Measurements from ENCODE around the gene GALNT10. TPM values are rescaled to one million over a fixed set of nuclear protein-coding genes. Genes with fewer than 3 reads are reported as not detected.

Gene GALNT10
- polyA plus RNA-seq, 3 donors: 25.9 to 29.1 (median 27.5) TPM

DNA sequence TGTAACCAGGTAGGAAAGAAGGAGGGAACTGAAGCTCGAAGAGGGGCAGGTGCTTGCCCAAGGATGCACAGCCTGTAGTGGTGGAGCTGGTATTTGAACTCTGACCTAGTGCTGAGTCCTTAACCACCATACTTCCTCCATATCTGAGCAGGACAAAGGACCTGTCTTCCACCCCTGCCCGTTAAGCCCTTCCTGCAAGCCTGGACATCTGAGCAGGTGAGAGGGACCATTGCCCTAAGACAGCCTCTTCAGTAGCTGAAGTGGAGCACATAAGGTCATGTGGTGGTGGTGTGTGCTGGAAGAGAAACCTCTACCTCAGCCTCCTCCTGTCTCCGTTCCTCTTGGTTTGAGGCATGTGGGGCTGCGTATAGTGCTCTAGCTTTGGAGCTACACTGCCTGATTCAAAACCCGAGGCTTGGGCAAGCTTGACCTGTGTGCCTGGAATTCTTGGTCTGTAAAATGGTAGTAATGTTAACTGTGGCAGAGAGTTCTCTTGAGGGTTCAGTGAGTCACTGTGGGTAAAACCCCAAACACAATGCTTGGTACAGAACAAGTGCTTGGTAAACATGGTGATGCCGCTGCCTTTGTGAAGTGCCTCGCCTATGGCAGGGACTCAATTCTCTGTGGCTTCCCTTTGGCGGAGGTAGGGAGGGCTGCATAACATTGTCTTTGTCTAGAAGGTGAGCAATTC is 7.4 kb downstream of the GALNT10 start:
- DNase-seq (ENCODE audit: extremely low read depth in 1 of 11, low read depth in 9 of 11, low spot score in 4 of 11): no peak

DNA sequence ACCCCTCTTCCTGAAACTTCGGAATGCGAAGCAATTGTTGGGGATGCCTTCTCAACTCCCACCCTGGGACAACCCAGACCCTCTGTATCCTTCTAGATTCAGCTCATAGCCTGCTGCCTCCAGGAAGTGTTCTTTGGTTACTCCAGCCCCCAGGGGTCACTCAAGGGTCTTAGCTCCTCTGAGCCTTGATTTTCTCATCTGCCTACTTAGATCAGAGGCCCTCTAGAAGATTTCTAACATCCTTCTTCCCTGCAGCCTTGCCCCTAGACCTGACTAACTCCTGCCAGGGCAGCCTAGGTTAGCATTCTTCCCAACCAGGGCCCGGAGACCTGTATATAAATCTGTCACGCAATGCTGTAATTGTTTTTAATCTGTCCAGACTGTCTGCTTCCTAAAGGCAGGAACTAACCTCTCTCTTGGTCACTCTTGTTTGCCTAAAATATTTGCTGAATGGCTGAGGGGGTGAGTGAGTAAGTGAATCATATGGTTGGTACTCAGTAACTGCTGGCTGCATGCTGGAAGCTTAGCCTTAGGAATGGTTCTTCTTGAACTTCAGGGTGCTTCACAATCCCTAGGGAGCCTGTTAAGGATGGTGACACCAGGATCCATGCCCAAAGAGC is 8.2 kb downstream of the GALNT10 start:
- no peak for DNase-seq (ENCODE audit: extremely low read depth in 1 of 11, low read depth in 9 of 11, low spot score in 4 of 11)

DNA sequence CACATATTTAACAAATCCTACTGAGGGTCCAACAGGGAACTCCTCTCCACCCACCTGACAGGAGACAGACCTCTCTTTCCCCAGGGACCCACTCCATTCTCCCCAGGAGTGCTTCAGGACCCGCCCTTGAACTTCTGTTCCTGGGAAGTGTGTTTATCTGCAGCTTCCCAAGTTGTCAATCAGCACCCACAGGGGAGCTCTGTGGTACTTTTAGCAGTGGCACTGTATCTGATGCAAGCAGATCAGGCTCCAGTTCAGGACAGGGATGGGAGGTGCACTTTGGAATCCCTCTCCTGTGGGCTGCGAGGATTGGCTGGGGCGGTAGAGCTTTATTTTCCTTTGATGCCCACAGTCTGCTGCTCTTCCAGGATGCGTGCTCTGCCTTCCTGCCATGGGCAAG is 8.7 kb downstream of the GALNT10 start:
- DNase-seq (ENCODE audit: extremely low read depth in 1 of 11, low read depth in 9 of 11, low spot score in 4 of 11): no peak

DNA sequence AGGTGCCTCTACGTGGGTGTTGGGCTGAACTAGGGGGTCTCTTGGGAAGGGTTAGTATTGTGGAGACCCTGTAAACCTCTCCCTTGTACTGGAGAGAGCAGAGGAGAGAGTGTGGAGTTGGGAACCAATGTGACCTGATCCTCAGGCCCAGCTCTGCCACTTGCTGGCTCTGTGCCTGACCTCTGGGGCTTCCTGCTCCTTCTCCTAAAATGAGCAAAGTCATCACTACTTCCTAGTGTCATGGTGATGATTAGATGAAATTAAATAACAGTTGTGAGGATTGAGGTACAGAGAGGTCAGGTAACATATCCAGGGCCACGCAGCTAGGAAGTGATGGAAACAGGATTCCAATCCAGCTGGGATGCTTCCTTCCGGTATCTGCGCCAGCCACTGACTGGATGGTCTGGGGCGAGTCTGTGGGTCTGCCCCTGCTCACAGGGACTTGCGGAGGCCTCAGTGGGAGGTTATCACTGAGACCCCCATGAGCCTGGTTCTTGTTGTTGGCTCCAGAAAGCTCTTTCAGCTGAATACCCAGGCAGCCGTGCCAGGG is 9.2 kb downstream of the GALNT10 start:
- DNase-seq (ENCODE audit: extremely low read depth in 1 of 11, low read depth in 9 of 11, low spot score in 4 of 11): no peak

DNA sequence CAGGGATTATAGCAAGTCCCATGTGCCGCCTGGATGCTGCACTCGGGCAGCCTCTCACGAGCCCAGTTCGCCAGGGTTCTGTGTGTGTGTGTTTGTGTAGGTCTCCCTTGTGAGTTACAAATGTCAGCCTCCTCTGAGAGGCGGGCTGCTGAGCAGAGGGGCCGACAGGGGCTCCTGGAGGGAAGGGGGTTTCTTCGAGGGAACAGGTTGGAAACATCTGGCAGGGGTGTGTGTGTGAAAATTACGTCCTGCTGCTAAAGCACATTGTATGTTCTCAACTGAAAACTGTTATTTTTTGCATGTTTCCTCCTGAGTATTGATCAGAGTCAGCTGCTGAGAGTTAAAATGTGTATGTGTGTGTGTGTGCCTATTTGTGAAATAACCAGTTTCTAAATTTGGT is 9.7 kb downstream of the GALNT10 start:
- DNase-seq (ENCODE audit: extremely low read depth in 1 of 11, low read depth in 9 of 11, low spot score in 4 of 11): no peak

DNA sequence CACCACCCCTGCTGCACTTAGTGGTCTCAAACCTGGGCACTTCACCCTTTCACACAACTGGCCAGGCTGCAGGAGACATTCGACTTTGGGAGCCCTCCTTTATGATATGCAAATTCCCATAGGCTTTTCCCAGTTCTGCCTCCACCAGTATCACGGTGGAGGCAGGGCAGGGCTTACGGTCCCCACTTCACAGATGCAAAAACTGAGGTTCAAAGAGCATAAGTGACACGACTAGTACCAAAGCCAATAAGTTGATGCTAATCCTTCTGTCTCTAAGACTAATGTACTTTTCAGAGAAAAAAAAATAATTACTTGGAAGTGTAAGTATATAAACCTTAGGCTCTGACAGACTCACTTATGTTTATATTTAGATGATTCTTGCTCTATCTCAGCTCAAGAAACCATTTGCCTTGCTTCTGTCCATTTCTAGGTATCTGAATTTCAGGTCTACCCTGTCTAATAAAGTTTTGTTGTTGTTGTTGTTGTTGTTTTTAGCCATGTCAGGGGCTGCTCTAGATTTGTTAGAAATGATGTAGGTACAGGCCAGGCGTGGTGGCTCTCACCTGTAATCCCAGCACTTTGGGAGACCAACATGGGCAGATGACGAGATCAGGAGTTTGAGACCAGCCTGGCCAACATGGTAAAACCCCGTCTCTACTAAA is 10.7 kb downstream of the GALNT10 start:
- DNase-seq (ENCODE audit: extremely low read depth in 1 of 11, low read depth in 9 of 11, low spot score in 4 of 11): no peak

DNA sequence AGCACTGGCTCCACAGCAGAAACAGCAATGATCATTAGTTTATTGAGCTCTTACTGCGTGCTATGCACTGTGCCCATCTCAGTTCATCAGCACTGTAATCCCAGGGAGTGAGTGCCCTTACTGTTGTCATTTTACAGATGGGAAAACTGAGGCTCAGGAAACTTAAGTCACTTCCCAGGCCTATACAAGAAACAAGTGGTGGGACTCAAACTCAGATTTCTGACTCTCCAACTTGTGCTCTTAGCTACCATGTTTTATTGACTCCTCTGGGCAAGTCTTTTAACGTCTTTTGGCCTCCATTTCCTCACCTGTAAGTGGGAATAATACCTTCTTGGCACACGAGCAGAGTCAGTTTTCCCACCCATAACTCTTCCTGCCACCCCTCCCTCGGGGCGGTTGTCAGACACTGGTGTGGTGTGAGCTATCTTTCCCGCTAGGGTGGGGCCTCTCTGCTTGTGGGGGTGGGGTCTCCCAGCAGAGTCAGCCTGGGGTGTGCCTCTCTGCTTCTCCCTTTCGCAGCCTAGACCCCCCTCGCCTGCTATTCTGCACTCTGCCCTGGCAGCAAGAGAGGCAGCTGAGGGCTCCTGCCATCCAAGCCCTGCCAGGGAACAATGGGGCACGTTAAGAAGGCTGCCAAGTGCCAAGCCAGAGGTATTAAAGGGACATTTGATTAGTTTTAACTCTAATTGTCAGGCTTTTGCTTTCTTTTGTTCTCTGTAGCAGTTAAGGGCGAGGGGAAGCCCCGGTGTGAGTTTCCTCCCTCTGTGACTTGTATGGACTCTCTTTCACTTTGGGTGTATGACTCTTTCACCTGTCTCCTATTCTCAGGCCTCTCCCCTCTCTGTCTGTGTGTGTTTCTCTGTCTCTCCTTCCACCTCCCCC is 12.1 kb downstream of the GALNT10 start:
- no peak for DNase-seq (ENCODE audit: extremely low read depth in 1 of 11, low read depth in 9 of 11, low spot score in 4 of 11)

DNA sequence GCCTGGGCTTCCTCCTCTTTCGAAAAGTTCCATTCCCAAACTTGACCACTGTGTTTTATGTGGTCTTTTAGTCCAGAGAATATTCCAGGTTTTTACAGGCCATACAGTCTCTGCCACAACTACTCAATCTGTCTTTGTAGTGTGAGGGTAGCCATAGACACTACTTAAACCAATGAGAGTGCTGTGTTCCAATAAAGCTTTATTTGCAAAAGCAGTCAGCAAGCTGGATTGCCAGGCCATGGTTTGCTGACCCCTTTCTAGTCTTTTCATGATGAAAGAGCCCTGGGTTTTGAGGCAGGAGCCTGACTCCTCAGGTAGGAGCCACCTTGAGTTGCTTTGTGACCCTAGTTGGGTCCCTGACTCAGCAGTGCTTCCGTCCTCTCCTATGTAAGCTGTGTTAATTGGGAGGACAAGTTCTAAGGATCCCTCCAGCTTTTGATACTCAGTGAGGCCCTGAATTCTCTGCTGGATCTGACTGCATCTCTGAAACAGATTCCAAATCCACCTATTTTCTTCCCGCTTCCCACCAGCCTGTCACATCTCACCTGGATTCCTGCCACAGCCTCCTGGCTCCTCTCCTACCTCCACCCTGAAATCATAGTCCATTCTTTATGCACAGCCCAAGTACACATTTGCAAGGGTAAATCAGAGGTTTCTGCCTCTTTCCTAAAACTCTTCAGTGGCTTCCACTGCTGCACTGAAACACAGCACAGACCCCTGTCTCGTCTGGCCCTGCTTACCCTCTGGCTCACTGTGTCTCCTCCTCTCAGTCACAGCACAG is 13.5 kb downstream of the GALNT10 start:
- no peak for DNase-seq (ENCODE audit: extremely low read depth in 1 of 11, low read depth in 9 of 11, low spot score in 4 of 11)

DNA sequence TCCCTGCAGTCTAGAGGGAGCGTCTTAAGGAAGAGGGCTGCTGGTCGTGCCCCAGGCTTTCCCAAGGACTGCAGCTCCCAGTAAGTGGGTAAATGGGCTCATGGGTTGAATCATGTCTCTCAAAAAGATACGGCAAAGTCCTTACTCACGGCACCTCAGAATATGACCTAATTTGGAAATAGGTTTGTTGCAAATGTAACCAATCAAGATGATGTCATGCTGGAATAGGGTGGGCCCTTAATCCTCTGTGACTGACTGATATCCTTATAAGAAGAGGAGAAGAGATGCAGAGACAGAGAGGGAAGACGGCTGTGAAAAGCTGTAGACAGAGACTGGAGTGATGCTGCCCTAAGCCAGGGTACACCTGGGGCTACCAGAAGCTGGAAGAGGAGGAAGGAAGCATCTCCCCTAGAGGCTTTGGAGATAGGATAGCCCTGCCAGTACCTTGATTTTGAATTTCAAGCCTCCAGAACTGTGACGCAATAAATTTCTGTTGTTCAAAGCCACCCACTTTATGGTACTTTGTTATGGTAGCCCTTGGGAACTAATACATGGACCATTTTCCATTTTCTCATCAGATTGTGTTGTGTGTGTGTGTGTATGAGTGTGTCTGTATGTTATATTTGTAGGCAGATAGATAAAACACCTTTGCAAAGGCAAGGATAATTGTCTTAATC is 15.0 kb downstream of the GALNT10 start:
- no peak for DNase-seq (ENCODE audit: extremely low read depth in 1 of 11, low read depth in 9 of 11, low spot score in 4 of 11)

DNA sequence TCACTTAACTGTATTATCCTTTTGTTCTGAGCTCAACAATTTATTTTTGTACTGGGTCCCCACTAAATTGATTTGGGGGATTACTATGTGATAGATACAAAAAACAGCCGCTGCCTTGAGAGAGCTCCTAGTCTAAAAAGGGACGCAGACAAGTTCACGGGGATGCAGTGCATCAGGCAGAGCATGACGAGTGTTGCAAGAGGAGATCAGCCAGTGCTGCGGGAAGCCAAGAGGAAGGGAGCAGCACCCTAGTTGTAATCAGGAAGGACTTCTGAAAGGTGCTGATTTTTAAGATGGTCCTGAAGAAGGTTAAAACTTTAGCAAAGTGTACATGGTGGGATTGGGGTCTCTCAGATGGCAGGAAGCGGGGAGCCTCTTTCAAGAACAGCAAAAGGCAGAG is 15.8 kb downstream of the GALNT10 start:
- DNase-seq (ENCODE audit: extremely low read depth in 1 of 11, low read depth in 9 of 11, low spot score in 4 of 11): no peak

DNA sequence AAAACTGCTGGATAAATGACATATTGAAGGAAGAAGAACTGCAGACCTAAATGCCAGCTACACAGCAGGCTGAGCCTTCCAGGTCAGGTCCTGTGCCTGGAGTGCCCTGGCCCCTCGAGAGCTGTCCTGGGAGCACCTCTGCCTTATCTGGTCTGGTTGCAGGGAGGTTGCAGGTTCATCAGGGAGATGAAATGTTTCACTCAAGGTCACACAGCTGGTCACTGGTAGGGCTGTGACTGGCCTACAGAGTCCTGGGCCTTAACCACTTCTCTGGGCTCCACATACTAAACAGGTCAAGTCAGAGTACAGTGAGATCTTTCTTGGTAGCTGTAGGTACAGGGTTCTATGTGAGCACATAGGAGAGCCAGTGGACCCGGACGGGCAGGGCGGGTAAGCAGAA is 16.7 kb downstream of the GALNT10 start:
- DNase-seq (ENCODE audit: extremely low read depth in 1 of 11, low read depth in 9 of 11, low spot score in 4 of 11): no peak

DNA sequence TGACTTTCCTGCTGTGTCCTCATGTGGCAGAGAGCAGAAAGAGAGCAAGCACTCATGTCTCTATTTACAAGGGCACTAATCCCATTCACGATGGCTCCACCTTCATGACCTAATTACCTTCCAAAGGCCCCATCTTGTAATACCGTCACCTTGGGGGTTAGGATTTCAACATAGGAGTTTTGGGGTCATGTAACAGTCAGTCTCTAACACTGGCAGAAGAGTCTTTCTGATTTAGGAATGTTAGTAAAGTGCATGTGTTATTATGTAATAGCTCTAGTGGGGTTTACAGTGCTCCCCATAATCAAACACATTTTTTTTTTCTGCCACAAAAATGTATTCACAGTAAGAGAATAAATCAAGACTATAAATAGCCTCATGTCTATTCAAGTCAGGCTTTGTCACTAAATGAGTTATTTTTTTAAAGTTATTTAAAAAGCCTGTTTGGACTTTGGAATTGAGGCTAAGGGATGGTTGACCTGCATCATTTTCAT is 19.1 kb downstream of the GALNT10 start:
- DNase-seq (ENCODE audit: extremely low read depth in 1 of 11, low read depth in 9 of 11, low spot score in 4 of 11): no peak

DNA sequence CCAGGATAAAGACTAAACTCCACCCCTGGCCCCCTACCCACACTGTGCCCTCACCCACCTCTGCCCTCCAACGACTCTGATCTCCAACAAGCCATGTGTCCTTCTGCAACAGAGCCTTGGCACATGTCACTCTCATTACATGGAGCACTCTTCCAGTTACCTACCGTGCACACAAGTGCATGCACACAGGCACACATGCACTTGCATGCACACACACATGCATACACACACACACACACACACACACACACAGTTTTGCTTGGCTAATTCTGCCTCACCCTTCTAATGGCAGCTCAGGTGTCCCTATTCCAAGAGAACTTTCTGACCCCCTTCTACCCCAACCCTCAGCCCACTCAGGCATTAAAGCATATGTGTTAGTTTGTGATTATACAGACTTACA is 19.6 kb downstream of the GALNT10 start:
- DNase-seq (ENCODE audit: extremely low read depth in 1 of 11, low read depth in 9 of 11, low spot score in 4 of 11): no peak

DNA sequence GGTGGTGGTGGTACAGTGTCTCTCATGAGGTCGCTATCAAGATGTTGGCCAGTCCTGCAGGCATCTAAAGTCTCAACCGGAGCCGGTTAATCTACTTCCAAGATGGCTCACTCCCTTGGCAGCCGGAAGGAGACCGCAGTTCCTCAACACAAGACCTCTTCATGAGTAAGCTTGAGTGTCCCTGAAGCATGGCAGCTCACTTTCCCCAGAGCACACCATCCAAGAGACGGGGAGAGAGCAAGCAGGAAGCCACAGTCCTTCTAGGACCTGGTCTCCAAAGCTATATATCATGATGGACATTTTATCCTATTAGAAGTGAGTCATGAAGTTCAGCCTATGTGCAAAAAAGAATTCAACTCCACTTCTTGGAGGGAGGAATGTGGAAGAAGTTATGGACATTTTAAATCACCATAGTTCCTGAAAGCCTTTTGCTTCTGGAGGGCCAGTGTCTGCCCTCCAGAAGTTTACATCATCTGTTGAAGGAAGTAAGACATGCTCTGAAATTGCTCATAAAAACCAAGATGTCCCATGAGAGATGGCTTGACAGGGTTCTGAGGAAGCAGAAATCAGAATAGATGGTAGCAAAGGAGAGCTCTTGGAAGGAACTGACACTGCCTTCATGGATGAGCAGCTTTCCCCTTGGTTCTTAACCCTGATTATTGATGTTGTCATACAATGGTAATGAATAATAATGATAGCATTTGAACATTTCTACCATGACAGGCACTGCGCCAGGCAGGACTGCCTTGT is 21.3 kb downstream of the GALNT10 start:
- DNase-seq (ENCODE audit: extremely low read depth in 1 of 11, low read depth in 9 of 11, low spot score in 4 of 11): no peak

DNA sequence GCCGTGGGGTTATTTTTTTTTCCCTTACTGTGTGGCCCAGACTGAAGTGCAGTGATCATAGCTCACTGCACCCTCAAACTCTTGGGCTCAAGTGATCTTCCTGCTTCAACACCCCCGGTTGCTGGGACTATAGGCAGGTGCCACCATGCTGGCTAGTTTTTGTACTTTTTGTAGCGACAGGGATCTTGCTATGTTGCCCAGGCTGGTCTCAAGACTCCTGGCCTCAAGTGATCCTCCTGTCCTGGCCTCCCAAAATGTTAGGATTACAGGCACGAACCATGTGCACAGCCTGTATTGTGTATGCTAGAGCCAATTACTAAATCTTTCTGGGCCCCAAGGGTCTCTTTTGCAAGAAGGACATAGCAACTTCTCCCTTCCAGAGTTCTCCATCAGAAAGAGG is 23.1 kb downstream of the GALNT10 start:
- DNase-seq (ENCODE audit: extremely low read depth in 1 of 11, low read depth in 9 of 11, low spot score in 4 of 11): no peak

DNA sequence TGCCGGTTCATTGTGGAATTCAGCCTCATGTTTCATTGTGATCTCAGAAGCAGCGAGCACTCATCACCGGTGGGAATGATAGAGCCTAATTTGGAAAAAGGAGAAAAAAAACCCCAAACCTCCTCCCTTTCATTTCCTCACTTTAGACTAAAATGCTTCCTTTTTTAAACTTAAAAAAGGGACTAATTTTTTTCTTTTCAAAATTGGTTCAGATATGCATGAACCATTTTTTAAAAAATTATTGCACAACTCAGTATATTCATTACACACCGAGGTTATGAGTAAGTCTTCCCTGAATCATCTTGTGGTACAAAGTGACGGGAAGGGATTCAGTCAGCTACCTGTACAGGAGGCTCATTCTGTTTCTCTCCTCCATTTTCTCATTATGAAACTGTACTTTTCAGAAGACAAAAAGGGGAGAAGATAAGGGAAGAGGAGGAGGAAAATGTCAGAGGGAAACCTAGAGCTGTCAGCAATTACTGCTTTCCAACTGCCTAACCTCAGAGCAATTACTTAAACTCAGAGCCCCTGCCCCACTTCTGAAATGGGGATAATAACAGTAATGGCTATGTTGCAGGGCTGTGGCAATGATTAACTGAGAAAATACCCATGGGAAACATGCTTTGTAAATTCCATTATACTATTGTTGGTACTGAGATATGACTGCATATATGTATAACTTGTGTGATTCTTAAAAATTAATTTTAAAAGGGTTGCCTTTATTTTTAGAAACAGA is 24.0 kb downstream of the GALNT10 start:
- DNase-seq (ENCODE audit: extremely low read depth in 1 of 11, low read depth in 9 of 11, low spot score in 4 of 11): no peak
